Measurements from ENCODE around the gene SYNJ2.

Gene SYNJ2

DNA sequence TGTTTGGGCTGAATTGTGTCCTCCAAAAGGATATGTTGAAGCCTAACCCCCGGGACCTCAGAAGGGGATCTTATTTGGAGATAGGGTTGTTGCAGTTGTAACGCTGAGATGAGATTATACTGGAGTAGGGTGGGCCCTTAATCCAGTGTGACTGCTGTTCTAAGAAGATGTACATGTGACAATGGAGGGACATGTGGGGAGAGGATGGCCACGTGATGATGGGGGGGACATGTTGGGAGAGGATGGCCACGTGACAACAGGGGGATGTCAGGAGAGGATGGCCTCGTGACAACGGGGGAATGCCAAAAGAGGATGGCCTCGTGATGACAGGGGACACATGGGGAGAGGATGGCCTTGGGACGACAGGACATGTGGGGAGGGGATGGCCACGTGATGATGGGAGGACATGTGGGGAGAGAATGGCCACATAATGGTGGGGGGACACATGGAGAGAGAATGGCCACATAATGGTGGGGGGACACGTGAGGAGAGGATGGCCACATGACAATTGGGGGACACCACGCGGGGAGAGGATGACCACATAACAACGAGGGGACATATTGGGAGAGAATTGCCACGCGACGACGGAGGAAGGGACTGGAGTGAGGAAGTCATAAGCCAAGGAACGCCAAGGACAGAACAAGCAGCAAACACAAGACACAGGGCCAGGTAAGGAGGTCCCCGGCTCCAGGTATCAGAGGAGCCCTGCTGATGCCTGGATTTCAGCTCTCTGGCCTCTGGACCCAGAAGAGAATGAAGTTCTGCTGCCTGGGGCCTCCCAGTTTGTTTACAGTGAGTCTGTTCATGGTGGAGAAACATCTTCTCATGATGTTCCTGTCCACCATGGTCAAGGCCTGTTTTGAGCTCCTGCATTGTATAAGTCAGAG is 29.2 kb downstream of the SYNJ2 start:
- no peak for DNase-seq (ENCODE audit: low read depth in 1 of 2, low spot score in 1 of 2)

DNA sequence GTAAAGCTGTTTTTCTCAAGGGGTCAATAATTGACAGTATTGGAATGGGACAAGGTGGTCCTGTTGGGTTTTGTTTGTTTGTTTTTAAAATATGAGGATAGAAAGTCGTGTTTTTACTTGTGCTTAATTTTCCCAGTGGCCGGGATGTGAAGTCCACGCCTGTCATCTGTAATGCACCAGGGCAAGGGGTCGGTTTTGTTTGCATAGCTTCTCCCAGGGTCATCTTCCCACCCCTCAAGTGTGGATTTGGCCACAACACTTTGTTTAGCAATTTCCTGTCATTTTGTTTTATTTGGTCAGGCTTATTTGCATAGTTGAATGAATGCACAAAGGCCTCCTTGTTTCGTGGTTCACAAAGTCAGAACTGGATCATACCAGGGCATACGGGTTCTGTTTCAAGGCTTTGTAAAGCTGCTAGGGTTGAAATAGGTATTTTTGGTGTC is 29.8 kb downstream of the SYNJ2 start:
- DNase-seq (ENCODE audit: low read depth in 1 of 2, low spot score in 1 of 2): no peak

DNA sequence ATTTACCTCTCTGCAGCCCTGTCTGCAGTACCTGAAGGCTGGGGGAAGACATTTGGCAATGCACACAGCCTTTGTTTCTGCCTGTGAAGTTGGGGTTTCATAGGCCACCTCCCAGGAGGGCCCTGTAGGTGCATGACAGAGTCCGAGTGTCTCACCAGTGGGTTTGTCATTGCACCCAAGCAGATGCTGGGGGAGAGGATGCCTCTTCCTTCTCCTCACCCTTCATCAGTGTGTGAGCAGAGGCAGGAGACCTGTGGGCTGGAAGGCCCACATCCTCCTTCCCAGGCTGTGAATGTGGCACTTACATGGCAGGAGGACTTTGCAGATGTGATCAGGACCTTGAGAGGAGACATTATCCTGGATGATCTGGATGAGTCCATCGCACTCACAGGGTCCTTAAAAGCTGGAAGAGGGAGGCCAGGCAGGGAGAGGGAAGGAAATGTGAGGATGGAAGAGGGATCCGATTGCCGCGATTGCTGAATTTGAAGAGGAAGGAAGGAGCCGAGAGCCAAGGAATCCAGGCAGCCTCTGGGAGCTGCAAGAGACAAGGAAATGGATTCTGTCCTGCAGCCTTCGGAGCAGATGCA is 30.4 kb downstream of the SYNJ2 start:
- DNase-seq (ENCODE audit: low read depth in 1 of 2, low spot score in 1 of 2): no peak

DNA sequence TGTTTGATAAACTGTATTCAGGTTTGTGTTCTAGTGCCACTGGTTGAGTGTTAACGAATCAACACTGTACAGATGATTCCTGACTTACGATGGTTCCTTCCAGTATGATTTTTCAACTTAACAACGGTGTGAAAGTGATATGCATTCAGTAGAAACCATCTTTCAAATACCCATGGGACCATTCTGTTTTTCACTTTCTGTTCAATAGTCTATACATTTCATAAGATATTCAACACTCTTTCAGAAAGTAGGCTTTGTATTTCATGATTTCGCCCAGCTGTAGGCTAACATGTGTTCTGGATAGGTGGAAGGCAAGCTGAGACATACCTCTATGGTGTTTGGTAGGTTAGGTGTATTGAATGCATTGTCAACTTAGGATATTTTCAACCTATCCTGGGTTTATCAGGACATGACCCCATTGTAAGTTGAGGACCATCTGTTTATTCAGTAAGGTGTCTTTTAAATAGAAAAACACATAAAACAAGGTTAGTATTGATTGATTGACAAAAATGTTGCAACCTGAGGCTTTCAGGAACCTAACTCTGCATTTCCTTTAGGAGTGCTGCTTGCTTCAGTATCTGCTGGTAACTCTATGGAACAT is 32.3 kb downstream of the SYNJ2 start:
- DNase-seq (ENCODE audit: low read depth in 1 of 2, low spot score in 1 of 2): no peak

DNA sequence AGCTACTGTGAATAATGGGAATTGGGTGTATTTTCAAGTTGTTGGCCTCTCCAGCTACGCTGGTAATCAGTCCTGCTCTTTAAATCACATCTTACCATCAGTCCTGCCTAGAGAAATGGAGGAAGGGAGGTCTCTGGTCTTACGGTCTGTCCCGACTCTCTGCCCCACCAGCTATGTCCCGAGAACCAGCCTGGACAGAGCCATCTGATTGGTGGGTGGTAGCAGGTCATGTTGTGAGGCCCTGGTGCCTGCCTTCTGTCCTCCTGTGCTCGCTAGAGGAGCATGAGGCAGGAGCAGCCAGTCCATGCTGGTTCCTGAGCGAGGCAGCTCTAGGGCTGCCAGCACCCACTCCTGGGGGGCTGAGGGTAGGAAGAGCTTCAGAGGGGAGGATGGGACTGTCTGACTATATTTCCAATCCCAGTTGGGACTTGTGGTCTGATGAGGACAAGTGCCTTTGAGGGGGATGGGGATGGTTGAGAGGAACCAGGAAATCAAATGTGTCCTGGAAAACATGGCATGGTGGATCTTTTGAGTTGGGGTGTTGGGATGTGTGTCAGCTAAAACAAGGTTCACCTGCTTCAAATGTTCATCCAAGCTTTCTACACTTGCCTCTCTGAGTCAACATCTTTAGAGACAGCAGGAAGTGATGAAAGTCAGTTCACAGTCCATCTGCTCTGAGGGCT is 33.0 kb downstream of the SYNJ2 start:
- DNase-seq (ENCODE audit: low read depth in 1 of 2, low spot score in 1 of 2): no peak

DNA sequence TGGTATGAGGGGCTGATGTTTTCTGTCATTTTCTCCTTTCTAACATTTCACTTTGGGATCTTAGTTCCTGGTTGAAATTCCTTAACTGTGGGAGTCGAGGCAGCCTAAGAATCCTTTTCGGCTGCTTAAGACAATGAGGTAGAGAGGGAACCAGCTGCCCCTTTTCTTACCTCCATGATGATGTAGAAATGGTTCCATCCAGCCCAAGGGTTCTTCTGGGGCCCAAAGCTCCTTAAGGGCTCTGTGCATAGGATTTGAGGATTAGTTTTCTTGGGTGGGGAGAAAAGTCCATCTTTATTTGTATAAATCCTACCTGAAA is 33.5 kb downstream of the SYNJ2 start:
- DNase-seq (ENCODE audit: low read depth in 1 of 2, low spot score in 1 of 2): no peak

DNA sequence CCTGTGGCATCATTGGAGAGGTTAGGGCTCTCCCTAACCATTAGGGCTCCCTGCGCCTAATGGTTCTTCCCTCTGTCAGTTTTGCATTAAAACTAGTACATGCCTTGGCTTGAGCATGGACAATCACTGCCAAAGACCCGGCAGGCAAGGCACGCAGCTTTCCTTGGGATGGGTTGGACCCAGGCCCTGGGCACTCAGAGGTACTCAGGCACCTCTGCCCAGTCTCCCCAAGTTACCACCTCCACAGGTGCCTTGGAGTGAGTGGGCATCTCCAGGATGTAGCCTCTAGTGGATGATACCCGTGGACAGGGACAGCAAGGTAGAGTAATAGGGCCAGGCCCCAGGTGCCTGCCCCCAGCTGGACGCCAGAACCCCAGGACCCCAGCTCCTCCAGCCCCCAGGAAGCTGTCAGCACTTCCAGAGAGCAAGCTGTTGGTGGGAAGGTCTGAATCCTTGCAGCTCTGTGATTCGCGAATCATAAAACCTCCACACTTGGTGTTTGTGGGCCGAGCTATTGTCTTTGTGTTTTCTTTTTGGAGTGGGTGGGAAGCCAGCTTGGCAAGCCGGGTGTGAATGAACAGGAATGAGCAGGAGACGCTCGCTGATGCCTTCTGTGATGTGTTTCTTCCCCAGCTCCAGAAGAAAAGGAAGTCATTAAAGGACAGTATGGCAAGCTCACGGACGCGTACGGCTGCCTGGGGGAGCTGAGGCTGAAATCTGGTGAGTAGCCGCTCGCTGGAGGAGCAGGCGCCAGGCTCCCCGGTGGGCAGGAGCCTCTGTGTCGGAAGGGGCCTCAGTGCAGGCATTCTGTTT is 35.1 kb downstream of the SYNJ2 start:
- DNase-seq (ENCODE audit: low read depth in 1 of 2, low spot score in 1 of 2): no peak

DNA sequence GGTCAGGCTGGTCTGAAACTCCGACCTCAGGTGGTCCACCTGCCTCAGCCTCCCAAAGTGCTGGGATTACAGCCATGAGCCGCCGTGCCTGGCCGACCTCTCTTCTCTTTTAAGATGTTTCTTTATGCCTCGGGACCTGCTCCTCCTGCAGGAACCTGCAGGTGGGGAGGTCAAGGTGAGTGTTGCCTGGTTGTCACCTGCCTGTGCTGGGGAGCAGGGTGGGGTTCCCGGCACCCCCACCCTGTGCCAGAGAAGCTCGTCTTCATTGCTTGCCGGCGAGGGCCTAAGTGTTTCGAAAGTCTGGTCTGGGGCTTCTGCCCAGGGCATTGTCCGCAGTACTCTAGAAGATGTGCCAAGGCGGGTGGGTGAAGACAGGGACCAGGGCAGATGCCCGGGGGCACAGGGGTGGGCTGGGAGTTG is 36.0 kb downstream of the SYNJ2 start:
- no peak for DNase-seq (ENCODE audit: low read depth in 1 of 2, low spot score in 1 of 2)

DNA sequence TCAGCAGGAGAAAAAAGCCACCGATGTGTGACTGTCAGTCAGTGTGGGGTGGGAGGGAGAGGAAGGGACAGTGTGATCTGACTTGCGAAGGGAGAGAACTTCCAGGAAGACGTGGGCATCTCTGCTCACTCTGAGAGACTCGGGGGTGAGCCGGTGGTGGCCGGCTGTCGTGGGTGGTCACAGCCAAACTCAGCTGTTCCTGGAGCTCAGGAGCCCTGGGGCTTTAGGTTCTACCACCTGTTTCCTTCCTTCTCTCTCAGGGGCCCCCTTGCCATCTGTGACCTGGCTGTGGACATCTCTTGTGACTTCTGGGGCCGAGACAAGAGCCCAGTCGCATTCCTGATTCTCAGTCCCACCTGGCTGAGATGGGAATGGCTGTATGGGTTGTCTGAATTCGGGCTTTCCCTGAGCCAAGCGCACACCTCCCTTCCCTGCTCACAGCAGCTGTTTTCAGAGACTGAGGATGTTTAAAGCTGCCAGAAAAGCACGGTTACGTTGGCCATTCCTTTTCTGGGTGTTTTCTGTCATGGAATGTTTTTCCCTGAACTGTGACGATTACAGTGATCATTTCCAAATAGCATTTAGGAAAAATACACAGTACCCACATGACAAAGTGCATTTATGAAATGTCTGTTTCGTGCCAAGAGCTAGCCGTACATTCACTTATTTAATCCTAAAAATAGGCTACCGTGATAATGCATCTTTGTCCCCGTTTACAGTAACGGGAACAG is 36.5 kb downstream of the SYNJ2 start:
- DNase-seq (ENCODE audit: low read depth in 1 of 2, low spot score in 1 of 2): no peak

DNA sequence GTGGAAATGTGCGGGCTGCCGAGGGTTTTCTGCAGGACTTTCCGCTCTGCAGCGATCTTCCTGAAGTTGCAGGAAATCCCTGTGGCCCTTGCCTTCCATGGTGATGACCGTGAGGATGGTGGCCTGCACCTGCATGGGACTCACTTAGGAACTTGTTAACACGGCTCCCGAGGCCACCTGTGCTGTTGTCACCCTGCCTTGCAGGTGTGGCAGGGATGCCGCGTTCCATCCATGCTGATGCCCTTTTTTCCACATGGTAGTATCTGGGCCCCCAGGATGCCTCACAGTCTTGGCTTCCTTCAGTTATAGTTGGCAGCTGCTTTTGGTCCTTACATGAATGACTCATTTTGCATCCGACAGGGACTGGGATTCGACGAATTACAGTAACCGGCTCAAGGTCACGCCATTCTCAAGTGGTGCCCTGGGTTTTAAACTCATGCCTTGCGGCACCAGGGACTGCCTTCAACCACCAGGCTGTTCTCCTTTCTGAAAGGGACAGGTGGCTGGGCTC is 37.2 kb downstream of the SYNJ2 start:
- DNase-seq (ENCODE audit: low read depth in 1 of 2, low spot score in 1 of 2): no peak

DNA sequence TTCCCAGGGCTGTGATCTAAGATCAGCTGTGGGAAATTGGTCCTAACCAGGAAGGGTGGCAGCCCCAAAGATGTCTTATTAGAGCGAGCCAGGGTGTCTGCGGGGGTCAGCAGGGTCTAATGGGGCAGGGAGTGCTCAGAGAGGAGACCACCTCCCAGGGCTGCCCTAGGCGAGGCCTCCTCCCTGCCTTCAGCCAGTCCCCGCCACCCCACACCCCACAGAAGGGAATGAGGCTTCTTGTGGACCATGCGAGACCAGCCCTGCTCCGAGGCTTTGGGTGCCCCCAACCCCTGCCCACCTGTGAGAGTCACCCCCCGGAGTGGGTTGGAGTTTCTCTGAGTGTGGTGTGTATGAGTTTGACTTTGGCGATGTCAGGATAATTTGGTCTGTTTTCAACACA is 37.8 kb downstream of the SYNJ2 start:
- DNase-seq (ENCODE audit: low read depth in 1 of 2, low spot score in 1 of 2): no peak

DNA sequence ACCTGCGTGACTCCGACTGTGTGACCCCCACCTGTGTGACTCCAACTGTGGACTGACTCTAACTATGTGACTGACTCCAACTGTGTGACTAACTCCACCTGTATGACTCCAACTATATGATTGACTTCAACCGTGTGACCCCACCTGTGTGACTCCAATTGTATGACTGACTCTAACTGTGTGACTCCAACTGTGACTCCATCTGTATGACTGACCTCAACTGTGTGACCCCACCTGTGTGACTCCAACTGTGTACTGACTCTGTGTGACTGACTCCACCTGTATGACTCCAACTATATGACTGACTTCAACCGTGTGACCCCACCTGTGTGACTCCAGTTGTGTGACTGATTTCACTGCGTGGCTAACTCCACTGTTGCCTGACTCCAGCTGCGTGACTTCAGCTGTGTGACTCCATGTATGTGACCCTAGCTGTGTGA is 38.6 kb downstream of the SYNJ2 start:
- DNase-seq (ENCODE audit: low read depth in 1 of 2, low spot score in 1 of 2): no peak

DNA sequence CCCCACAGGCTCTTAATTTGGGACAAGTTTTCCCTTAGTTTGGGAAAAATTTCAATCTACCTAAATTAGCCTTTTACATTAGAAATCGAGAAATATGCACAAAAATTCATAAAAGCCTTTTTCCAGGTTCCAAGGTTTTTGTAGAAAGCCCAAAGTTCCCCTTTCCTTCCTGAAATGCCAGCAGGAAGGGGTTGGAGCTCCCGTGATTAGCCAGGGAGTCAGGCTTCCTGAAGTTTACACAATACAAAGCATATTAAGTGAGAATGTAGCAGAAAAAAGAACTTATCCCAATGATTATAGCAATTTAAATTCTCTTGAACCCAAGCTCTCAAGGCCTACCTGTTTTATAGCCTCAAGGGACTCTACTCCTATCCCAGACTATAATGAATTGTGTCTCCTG is 39.1 kb downstream of the SYNJ2 start:
- no peak for DNase-seq (ENCODE audit: low read depth in 1 of 2, low spot score in 1 of 2)

DNA sequence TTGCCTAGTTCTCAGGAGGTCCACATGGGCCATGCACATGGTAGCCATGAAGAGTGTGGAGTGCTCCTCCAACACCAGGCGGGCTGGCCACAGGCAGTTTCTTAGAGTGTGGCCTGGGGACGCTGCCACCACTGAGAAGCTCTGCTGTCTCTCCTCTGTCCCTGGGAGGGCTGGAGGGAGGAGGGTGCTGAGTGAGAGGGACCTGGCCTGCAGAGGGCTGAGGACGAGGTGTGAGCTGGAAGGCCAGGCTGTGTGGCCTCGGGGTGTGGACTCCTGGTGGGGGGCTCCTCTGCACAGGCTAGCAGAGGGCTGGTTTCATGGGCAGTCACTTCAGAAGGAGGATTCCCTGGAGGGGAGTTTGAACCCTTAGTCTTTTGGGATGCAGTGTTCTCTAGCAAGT is 39.7 kb downstream of the SYNJ2 start:
- no peak for DNase-seq (ENCODE audit: low read depth in 1 of 2, low spot score in 1 of 2)

DNA sequence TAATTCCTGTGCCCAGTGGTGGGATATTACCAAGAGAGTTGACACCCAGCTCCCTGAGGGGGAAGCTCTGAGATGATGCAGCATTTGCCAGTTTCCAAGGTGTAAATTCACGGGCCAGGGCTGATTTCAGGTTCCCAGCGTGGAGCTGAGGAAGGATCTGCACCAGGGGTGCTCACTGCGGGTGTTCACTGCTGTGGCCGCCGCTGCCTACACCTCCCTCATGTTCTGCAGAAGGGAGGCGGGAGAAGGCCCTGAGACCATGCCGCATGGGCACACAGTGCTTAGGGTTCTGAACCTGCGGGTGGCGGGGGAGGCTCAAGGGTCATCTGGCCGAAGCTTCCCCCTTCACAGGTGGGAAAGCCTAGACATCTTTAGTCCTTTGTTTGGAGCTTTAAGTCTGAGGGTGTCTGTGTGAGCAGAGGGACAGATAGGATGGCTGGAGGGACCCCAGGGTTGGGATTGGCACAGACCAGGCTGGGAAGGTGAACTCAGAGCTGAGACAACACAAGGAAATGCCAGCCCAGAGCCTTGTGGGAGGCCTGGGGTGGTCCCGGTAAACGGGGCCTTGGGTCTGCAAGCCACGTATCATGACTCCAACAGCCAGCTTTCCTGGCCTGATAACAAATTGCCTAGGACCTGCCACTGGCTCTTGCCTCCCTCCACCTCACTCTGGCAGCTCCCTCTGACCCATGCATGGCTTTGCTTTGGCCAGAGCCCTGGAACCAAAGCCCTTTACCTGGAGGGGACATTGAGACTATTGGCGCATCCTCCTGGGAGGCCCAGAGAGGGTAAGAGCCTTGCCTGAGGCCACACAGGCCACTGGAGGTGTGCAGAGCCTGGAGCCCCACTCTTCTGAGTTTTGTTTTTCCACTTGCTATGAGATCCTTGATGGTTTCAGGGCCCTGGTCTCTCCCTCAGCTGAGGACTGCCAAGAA is 40.4 kb downstream of the SYNJ2 start:
- DNase-seq (ENCODE audit: low read depth in 1 of 2, low spot score in 1 of 2): no peak

DNA sequence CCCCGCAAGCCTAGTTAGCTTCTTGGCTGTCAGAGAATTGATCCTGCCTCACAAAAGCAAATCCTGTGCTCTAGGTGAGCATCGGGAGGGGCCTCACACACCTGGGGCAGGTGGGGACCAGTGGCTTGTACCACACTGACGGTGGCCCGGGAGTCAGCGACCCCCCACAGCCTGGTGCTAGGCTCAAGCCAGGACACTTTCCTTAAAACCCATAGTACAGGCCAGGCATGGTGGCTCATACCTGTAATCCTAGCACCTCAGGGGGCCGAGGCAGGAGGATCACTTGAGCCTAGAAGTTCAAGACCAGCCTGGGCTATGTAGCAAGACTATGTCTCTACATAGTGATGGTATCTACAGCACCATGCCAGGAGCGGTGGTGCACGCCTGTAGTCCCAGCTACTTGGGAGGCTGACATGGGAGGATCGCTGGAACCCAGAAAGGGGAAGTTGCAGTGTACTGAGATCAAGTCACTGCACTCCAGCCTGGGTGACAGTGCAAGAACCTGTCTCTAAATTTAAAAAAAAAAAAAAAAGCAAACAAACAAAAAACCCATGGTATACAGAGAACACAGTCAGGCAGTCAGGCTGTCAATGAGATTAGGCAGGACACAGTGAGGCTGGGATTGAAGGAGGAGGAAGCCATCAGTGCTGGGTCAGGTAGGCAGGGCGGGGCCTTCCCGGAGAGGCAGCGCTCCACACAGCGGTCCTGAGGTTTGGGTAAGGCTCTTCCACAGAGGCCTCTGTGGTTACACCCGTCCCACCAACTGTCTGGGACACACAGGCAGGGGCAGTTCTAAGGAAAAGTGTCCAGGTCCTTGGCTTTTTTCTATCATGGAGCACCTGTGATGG is 41.3 kb downstream of the SYNJ2 start:
- DNase-seq (ENCODE audit: low read depth in 1 of 2, low spot score in 1 of 2): no peak

DNA sequence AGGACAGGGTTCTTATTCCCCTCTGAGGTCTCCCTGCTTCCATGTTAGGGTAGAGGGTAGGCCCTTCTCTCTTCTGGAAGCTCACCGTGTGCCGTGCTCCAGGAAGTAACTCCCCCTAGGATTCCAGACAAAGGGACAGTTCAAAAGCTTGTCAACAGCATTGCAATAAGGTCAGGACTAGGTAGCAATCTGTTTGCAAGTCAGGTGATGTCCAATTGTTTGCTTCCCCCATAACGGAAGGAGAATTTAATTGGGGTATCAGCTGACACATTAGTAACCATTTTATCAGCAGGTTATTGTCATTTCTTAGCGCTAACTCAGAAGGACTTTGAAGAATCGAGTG is 41.9 kb downstream of the SYNJ2 start:
- DNase-seq (ENCODE audit: low read depth in 1 of 2, low spot score in 1 of 2): no peak

DNA sequence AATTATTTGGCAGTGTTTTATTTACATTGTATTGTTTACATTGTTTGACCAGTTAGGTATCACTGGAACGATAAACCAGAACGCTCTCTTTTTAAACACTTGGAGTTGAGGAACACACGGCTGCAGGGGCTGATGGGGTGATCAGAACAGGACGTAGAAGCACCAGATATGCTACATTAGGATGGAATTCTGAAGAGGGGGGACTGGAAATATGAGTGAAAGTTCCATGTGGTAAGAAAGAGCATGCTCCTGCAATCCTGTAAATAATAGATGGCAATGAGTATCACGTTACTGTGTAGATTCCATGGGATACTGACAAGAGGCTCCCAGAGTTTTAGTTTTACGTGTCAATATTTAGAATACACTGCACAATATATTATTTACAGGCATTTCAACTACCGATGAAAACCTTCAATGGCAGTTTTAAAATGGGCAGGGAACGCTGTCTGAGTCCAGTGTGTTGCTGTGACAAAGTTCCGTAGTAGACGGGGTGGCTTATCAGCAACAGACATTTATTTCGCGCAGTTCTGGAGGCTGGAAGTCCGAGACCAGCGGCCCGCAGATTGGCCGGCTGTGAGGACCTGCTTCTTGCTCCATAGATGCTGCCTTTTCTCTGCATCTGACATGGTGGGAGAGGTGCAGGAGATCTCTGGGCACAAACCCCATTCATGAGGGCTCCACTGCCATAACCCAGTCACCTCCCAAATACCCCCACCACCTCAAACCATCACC is 43.1 kb downstream of the SYNJ2 start:
- no peak for DNase-seq (ENCODE audit: low read depth in 1 of 2, low spot score in 1 of 2)

All from activated T-helper 1 cell treated with anti-CD3 and anti-CD28 coated beads, Interleukin-2, amount 50 U/mL, for 16 hours (primary cell).